Astrocyte of the cerebellum (primary cell): ENCODE measurements around the gene NACA2.

Source experiments
- DNase-seq: peaks from one replicate; pipeline ENCODE4 v3.0.0-alpha.2; 2011; ENCODE audit warnings: low read depth
- H3K4me3 ChIP-seq: 2 replicates; pipeline ENCODE4 v1.5.1; 2011; ENCODE audit warnings: mild to moderate bottlenecking, low read depth, low read length, moderate library complexity
- CTCF ChIP-seq: IDR thresholded peaks from 2 replicates; pipeline ENCODE4 v1.5.1; 2012; ENCODE audit warnings: low read length, low read depth, moderate library complexity, mild to moderate bottlenecking; ENCODE audit errors: missing control alignments
- in situ Hi-C: cut with HindIII; loops from 2 replicates; pipeline ENCODE4 v1.10.0; 2017; ENCODE audit warnings: low sequenced_read_pairs

The NACA2 gene

GRCh38 chr17:61621317-61621716, 30.3 kb upstream of the NACA2 start:
- H3K4me3 ChIP-seq: no peak overlapping the region
- TF ChIP-seq CTCF: no peak
- in situ Hi-C loops: no loop called here
- DNase-seq: no peak

GRCh38 chr17:61619953-61620352, 28.9 kb upstream of the NACA2 start:
- no peak for TF ChIP-seq CTCF
- in situ Hi-C loops: no loop called here
- DNase-seq: no peak

GRCh38 chr17:61619493-61619892, 28.5 kb upstream of the NACA2 start:
- H3K4me3 ChIP-seq: no peak overlapping the region
- TF ChIP-seq CTCF: no peak
- no peak for DNase-seq
- in situ Hi-C loops: no loop called here

More at GRCh38 chr17:61619953-61620352, 28.9 kb upstream of the NACA2 start:
- no peak overlapping the region for H3K4me3 ChIP-seq

- in situ Hi-C loops: no loop called here
- H3K4me3 ChIP-seq: no peak overlapping the region
- no peak for TF ChIP-seq CTCF
- no peak for DNase-seq
These were observed 27.9 kb upstream of the NACA2 start for GRCh38 chr17:61618950-61619349.

GRCh38 chr17:61617330-61617729, 26.3 kb upstream of the NACA2 start:
- no peak for DNase-seq
- no peak for TF ChIP-seq CTCF
- in situ Hi-C loops: no loop called here
- H3K4me3 ChIP-seq: no peak overlapping the region

GRCh38 chr17:61616783-61617182, 25.8 kb upstream of the NACA2 start:
- DNase-seq: no peak
- no peak for TF ChIP-seq CTCF
- in situ Hi-C loops: no loop called here
- no peak overlapping the region for H3K4me3 ChIP-seq

- no peak overlapping the region for H3K4me3 ChIP-seq
- in situ Hi-C loops: no loop called here
- no peak for TF ChIP-seq CTCF
- no peak for DNase-seq
These were observed 23.2 kb upstream of the NACA2 start for GRCh38 chr17:61614219-61614618.
